GM12878 (cell line): ENCODE data around the gene GNPTAB. TPM values are rescaled to one million over a fixed set of nuclear protein-coding genes. Genes with fewer than 3 reads are reported as not detected.

ENCODE experiments used
- ATAC-seq: fragments of 200-7000 bp; cut with Tn5 transposase; 3 replicates; pipeline ENCODE4 v1.9.1; 2020; ENCODE audit warnings: mild to moderate bottlenecking, moderate library complexity
- BruUV-seq: library from RNA; stranded (reverse); fragments of 400-500 nt; replicated peaks from 2 replicates; lab custom pipeline; 2021; lab: Mats Ljungman, UMichigan
- CTCF ChIA-PET: fragments of 300-600 bp; sonication (Branson Sonifier 250); formaldehyde crosslinking; extraction: SDS; loops from one replicate; lab custom pipeline; 2021; ENCODE audit warnings: inconsistent platforms; lab: Yijun Ruan, JAX
- POLR2A ChIA-PET: fragments of 350-600 bp; formaldehyde crosslinking; extraction: SDS; loops from one replicate; lab custom pipeline; 2021; ENCODE audit warnings: inconsistent platforms; lab: Charles Lee
- RAD21 ChIA-PET: fragments of 300-600 bp; sonication (Branson Sonifier 250); formaldehyde crosslinking; loops from one replicate; lab custom pipeline; 2023; ENCODE audit warnings: antibody characterized with exemption; ENCODE audit not compliant: unreplicated experiment; lab: Charles Lee
- SMC1A ChIA-PET: fragments of 300-600 bp; sonication (Branson Sonifier 250); formaldehyde crosslinking; loops from one replicate; lab custom pipeline; 2023; ENCODE audit not compliant: unreplicated experiment, uncharacterized antibody; lab: Charles Lee
- DNase-seq: peaks from one replicate; pipeline ENCODE4 v3.0.0-alpha.2; 2011; ENCODE audit warnings: low read depth, low spot score
- FAIRE-seq: peaks from 3 replicates; lab custom pipeline; 2011; peaks lifted over from hg19 to GRCh38; lab: Jason Lieb, UNC
- H2AFZ ChIP-seq: 2 replicates; pipeline ENCODE4 v1.6.0; 2011; ENCODE audit warnings: low read depth, low read length, control low read depth; ENCODE audit not compliant: control insufficient read depth
- H3K27ac ChIP-seq: 2 replicates; pipeline ENCODE4 v1.5.1; 2011; ENCODE audit warnings: control low read depth; ENCODE audit not compliant: control insufficient read depth, insufficient read depth
- H3K27me3 ChIP-seq, 2 experiments: replicated peaks in 1 of 2; 2 replicates each; pipeline versions ENCODE4 v1.6.0 to v1.6.1; 2011; ENCODE audit warnings: low read length in 1 of 2; ENCODE audit not compliant: control insufficient read depth in 2 of 2, insufficient read depth in 2 of 2
- H3K36me3 ChIP-seq, 2 experiments: 2 replicates each; pipeline ENCODE4 v1.5.1; 2011; ENCODE audit warnings: low read length in 1 of 2; ENCODE audit not compliant: control insufficient read depth in 2 of 2, insufficient read depth in 2 of 2
- H3K4me1 ChIP-seq: 2 replicates; pipeline ENCODE4 v1.6.1; 2011; ENCODE audit warnings: mild to moderate bottlenecking, low read length, moderate library complexity, mixed read lengths; ENCODE audit not compliant: control insufficient read depth, insufficient read depth
- H3K4me2 ChIP-seq: 2 replicates; pipeline ENCODE4 v1.6.0; 2011; ENCODE audit warnings: control low read depth; ENCODE audit not compliant: control insufficient read depth, insufficient read depth
- H3K4me3 ChIP-seq: fragments of 200-600 bp; sonication (generic); 2 replicates; pipeline ENCODE4 v1.5.1; 2016
- H3K79me2 ChIP-seq: 2 replicates; pipeline ENCODE4 v1.6.0; 2011; ENCODE audit warnings: low read length; ENCODE audit not compliant: control insufficient read depth, insufficient read depth
- H3K9ac ChIP-seq: 2 replicates; pipeline ENCODE4 v1.8.0; 2011; ENCODE audit warnings: low read length, control low read depth, mixed read lengths; ENCODE audit not compliant: control insufficient read depth, insufficient read depth
- H3K9me3 ChIP-seq: replicated peaks from 3 replicates; pipeline ENCODE4 v1.5.1; 2011; ENCODE audit warnings: mild to moderate bottlenecking, low read length; ENCODE audit not compliant: control insufficient read depth, insufficient read depth
- H4K20me1 ChIP-seq: 2 replicates; pipeline ENCODE4 v1.6.0; 2011; ENCODE audit not compliant: control insufficient read depth, insufficient read depth
- ATF7 ChIP-seq: fragments of 450-650 bp; IDR thresholded peaks from 2 replicates; pipeline ENCODE4 v1.6.1; 2016; ENCODE audit warnings: low read depth, mild to moderate bottlenecking
- CBX3 ChIP-seq: fragments of 200-600 bp; sonication (generic); IDR thresholded peaks from 2 replicates; pipeline ENCODE4 v1.6.1; 2016; ENCODE audit warnings: low read depth, borderline replicate concordance
- GABPA ChIP-seq: IDR thresholded peaks from 2 replicates; pipeline ENCODE4 v1.6.1; 2014; ENCODE audit warnings: antibody characterized with exemption, low read depth, mild to moderate bottlenecking, inconsistent platforms
- GATAD2B ChIP-seq: fragments of 450-650 bp; conservative IDR thresholded peaks from 2 replicates; pipeline ENCODE4 v1.6.1; 2017; ENCODE audit warnings: low read depth, mild to moderate bottlenecking, moderate library complexity
- KLF5 ChIP-seq: fragments of 450-650 bp; IDR thresholded peaks from 2 replicates; pipeline ENCODE4 v1.6.1; 2014; ENCODE audit warnings: mild to moderate bottlenecking; ENCODE audit not compliant: partially characterized antibody
- MYB ChIP-seq: fragments of 150-350 bp; IDR thresholded peaks from 2 replicates; pipeline ENCODE4 v1.6.1; 2014; ENCODE audit warnings: mild to moderate bottlenecking, low read depth, low read length, borderline replicate concordance
- NFYA ChIP-seq: IDR thresholded peaks from 2 replicates; pipeline ENCODE4 v1.6.1; 2011; ENCODE audit warnings: low read depth, mild to moderate bottlenecking, low read length, improper control_type of control experiment, borderline replicate concordance
- SIN3A ChIP-seq: IDR thresholded peaks from 2 replicates; pipeline ENCODE4 v1.6.1; 2012; ENCODE audit warnings: low read depth, low read length, improper control_type of control experiment
- SMAD1 ChIP-seq: fragments of 450-650 bp; IDR thresholded peaks from 2 replicates; pipeline ENCODE4 v1.6.1; 2018; ENCODE audit warnings: mild to moderate bottlenecking, low read depth; ENCODE audit not compliant: partially characterized antibody
- ZNF207 ChIP-seq: fragments of 450-650 bp; IDR thresholded peaks from 2 replicates; pipeline ENCODE4 v1.6.1; 2014; ENCODE audit warnings: antibody characterized with exemption, mild to moderate bottlenecking, borderline replicate concordance
- whole genome bisulfite sequencing: methylation state at CpG from one replicate; pipeline ENCODE4 v1.1.6; 2016; ENCODE audit warnings: low lambda C conversion rate; ENCODE audit not compliant: insufficient replicate concordance, insufficient coverage; ENCODE audit errors: missing lambda C conversion rate; 5-methylcytosine and 5-hydroxymethylcytosine counted together
- in situ Hi-C: fragments of 300-500 bp; cut with MboI; formaldehyde crosslinking; loops from 9 replicates; pipeline ENCODE4 v1.14.3; 2018; ENCODE audit warnings: mixed read lengths
- intact Hi-C: fragments of 100-400 bp; cut with micrococcal nuclease; formaldehyde crosslinking; loops from one replicate; pipeline ENCODE4 v1.14.2; 2022; ENCODE audit not compliant: unreplicated experiment
- polyA plus RNA-seq, 11 experiments: library from polyadenylated mRNA; depleted of rRNA in 4 of 11; unstranded in 6 of 11; stranded (reverse) in 5 of 11; fragments of >200 nt; fragmentation: Nextera tagmentation in 4 of 11; fragmentation: Illumina TruSeq in 1 of 11; extraction: Ambion mirVana in 4 of 11; extraction: Trizol in 1 of 11; gene quantifications; 1 replicate in 1 of 11; 2 replicates in 10 of 11; pipeline versions ENCODE4 v1.2.1 to v1.2.3, GENCODE V29; 2011 to 2016; ENCODE audit warnings: inconsistent platforms in 2 of 11, missing spikeins in 2 of 11, low read depth in 1 of 11
- total RNA-seq, 4 experiments: library from RNA; depleted of rRNA in 3 of 4; stranded (reverse); fragments of >200 nt in 3 of 4; fragmentation: Illumina TruSeq in 1 of 4; extraction: Trizol in 1 of 4; gene quantifications; 2 replicates each; pipeline versions ENCODE4 v1.2.1 to v1.2.3, GENCODE V29; 2013 to 2021
- TF ChIP-seq, protein P1 (sequence below): fragments of 450-650 bp; IDR thresholded peaks from 2 replicates; pipeline ENCODE4 v1.6.1; 2016; ENCODE audit warnings: mild to moderate bottlenecking

GNPTAB gene
- total and polyA plus RNA-seq, 10 of the 15 experiments (the other 5 are each of a cell fraction or from before 2014, with no cell fraction given) = 9.8 to 38.9 (median 35.3) TPM

GRCh38 chr12:101769865-101770264, 60.9 kb downstream of the GNPTAB start:
- TF ChIP-seq MYB (no peak), SIN3A (no peak), ATF7 (0 out of 2 replicates have a peak, but pooled peaks have one; percentile 22)
- intact Hi-C loops (loop anchor here (5.0 to 10.0 kb wide), 3 partner anchors 162 to 1045 kb away; partner anchors contain the start of gene WASHC3), in situ Hi-C loops (loop anchor here (10.0 kb wide), 1 partner anchor 65 kb away; the partner anchor contains the start of gene GNPTAB)
- no peaks in the 10 kb centered on the region for H3K79me2 ChIP-seq
- 96% methylated on average over 5 of the region's 5 CpGs for WGBS
- ChIA-PET CTCF (interaction anchor here (6.2 to 8.2 kb wide), 3 partner anchors 9 to 69 kb away, joined by 34 to 179 read pairs (median 128); partner anchors contain the start of gene GNPTAB), RAD21 (interaction anchor here (1.6 kb wide), 1 partner anchor 62 kb away, joined by 5 read pairs; the partner anchor contains the start of gene GNPTAB), POLR2A (interaction anchor here (1.2 kb wide), 1 partner anchor 14 kb away, joined by 3 read pairs; no protein-coding TSS in a partner anchor), SMC1A (interaction anchor here (0.7 to 1.6 kb wide), 3 partner anchors 60 to 71 kb away, joined by 3 to 8 read pairs (median 4); partner anchors contain the start of gene GNPTAB)
- no peak for DNase-seq
- H3K27me3 ChIP-seq = no peaks in the 10 kb centered on the region
- H3K4me2 ChIP-seq = no peak overlapping the region
- H3K9me3 ChIP-seq = no peaks in the 10 kb centered on the region; the same call in 2 of the 3 replicates
- no peak overlapping the region for H3K9ac ChIP-seq
- no peak overlapping the region for H3K4me3 ChIP-seq
- H2AFZ ChIP-seq = no peak overlapping the region
- no peaks in the 10 kb centered on the region for H4K20me1 ChIP-seq
- ATAC-seq = no peak
- FAIRE-seq = no peak
- no peaks in the 10 kb centered on the region for H3K4me1 ChIP-seq
- BruUV-seq = no TSS peak
- H3K27ac ChIP-seq = no peak overlapping the region
- H3K36me3 ChIP-seq = peaks cover 2 to 10% of the 10 kb centered on the region in 2 experiments; a peak in 3 of 4 replicates

- no peaks in the 10 kb centered on the region for H3K27me3 ChIP-seq
- TF ChIP-seq, protein P1, sequence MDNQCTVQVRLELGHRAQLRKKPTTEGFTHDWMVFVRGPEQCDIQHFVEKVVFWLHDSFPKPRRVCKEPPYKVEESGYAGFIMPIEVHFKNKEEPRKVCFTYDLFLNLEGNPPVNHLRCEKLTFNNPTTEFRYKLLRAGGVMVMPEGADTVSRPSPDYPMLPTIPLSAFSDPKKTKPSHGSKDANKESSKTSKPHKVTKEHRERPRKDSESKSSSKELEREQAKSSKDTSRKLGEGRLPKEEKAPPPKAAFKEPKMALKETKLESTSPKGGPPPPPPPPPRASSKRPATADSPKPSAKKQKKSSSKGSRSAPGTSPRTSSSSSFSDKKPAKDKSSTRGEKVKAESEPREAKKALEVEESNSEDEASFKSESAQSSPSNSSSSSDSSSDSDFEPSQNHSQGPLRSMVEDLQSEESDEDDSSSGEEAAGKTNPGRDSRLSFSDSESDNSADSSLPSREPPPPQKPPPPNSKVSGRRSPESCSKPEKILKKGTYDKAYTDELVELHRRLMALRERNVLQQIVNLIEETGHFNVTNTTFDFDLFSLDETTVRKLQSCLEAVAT = no peak
- TF ChIP-seq SMAD1 (no peak), KLF5 (no peak), GABPA (no peak), NFYA (no peak), GATAD2B (no peak), CBX3 (no peak), ZNF207 (no peak)
Measured at GRCh38 chr12:101768781-101769180, 62.0 kb downstream of the GNPTAB start.

More at GRCh38 chr12:101768781-101769180, 62.0 kb downstream of the GNPTAB start:
- no peak overlapping the region for H3K4me3 ChIP-seq
- H3K9me3 ChIP-seq = no peaks in the 10 kb centered on the region
- POLR2A ChIA-PET = interaction anchor here (1.2 kb wide), 1 partner anchor 15 kb away, joined by 3 read pairs; no protein-coding TSS in a partner anchor
- no TSS peak for BruUV-seq
- WGBS = 92% methylated on average over 2 of the region's 2 CpGs
- H2AFZ ChIP-seq = no peak overlapping the region
- H3K4me2 ChIP-seq = no peak overlapping the region
- H3K4me1 ChIP-seq = no peaks in the 10 kb centered on the region
- no peak overlapping the region for H3K9ac ChIP-seq
- no peaks in the 10 kb centered on the region for H3K79me2 ChIP-seq
- FAIRE-seq (no peak), ATAC-seq (no peak), DNase-seq (no peak)
- RAD21 ChIA-PET = interaction anchor here (0.7 to 1.6 kb wide), 3 partner anchors 63 to 70 kb away, joined by 3 to 5 read pairs (median 4); partner anchors contain the start of gene GNPTAB
- intact Hi-C loops = no loop called here
- H3K36me3 ChIP-seq = peaks cover 2 to 17% of the 10 kb centered on the region in 2 experiments; a peak in 3 of 4 replicates
- SMC1A ChIA-PET = interaction anchor here (0.6 to 1.5 kb wide), 7 partner anchors 12 to 354 kb away, joined by 3 to 4 read pairs (median 3); no protein-coding TSS in a partner anchor
- CTCF ChIA-PET = interaction anchor here (1.1 to 8.2 kb wide), 4 partner anchors 8 to 70 kb away, joined by 3 to 179 read pairs (median 81); partner anchors contain the start of gene GNPTAB
- no peak overlapping the region for H3K27ac ChIP-seq
- in situ Hi-C loops = no loop called here
- H4K20me1 ChIP-seq = no peaks in the 10 kb centered on the region
